ENCODE results near the gene GTF2A1L. TPM values are rescaled to one million over a fixed set of nuclear protein-coding genes. Genes with fewer than 3 reads are reported as not detected.
"Not testable (repeated sequence)": the region's sequence is repeated elsewhere in the genome, so short reads cannot be mapped to it uniquely, and the experiment has no call there.

GTF2A1L gene
- total RNA-seq, 4 donors from 2014 or later, result 0.67 to 4.2 TPM; not detected in 2

- Histone ChIP-seq H3K36me3 (no peaks in the 10 kb centered on the region), H3K4me3 (replicated peaks in 1 of 3) (no peak overlapping the region), H3K4me1 (no peaks in the 10 kb centered on the region), H3K27me3 (no peaks in the 10 kb centered on the region), H3K27ac (no peak overlapping the region), H3K9me3 (no peaks in the 10 kb centered on the region)
- DNase-seq, result no peak
- TF ChIP-seq POLR2A (IDR thresholded peaks at IDR 0.05), result no peak
- TF ChIP-seq CTCF (IDR thresholded peaks at IDR 0.05), result no peak
- intact Hi-C loops (cut with DNase I), result no loop called here
- WGBS, 2 donors, result 97 to 98% methylated on average over 2 of the region's 2 CpGs
These were observed 25.6 kb upstream of the GTF2A1L start for GRCh38 chr2:48592067-48592466.

GRCh38 chr2:48596751-48597150 is 20.9 kb upstream of the GTF2A1L start:
- 95 to 99% methylated on average over 7 of the region's 7 CpGs for WGBS, 2 donors
- H3K36me3 ChIP-seq; intact Hi-C loops (cut with DNase I); H3K27ac ChIP-seq; H3K4me3 ChIP-seq (replicated peaks in 1 of 3); H3K27me3 ChIP-seq; DNase-seq; H3K4me1 ChIP-seq; H3K9me3 ChIP-seq: not testable (repeated sequence)

- Histone ChIP-seq H3K27me3 (no peaks in the 10 kb centered on the region), H3K27ac (no peak overlapping the region), H3K4me3 (replicated peaks in 1 of 3) (no peak overlapping the region), H3K9me3 (no peaks in the 10 kb centered on the region), H3K4me1 (no peaks in the 10 kb centered on the region), H3K36me3 (no peaks in the 10 kb centered on the region)
- no peak for TF ChIP-seq POLR2A (IDR thresholded peaks at IDR 0.05)
- TF ChIP-seq CTCF (IDR thresholded peaks at IDR 0.05), result no peak
- intact Hi-C loops (cut with DNase I), result no loop called here
- no peak for DNase-seq
- 87 to 95% methylated on average over 2 of the region's 2 CpGs for WGBS, 2 donors
These were observed 20.2 kb upstream of the GTF2A1L start for GRCh38 chr2:48597492-48597891.

- TF ChIP-seq POLR2A (IDR thresholded peaks at IDR 0.05) (no peak), CTCF (IDR thresholded peaks at IDR 0.05) (peak; percentile 47 to 75 (median 58))
- Histone ChIP-seq H3K36me3 (no peaks in the 10 kb centered on the region), H3K27me3 (no peaks in the 10 kb centered on the region), H3K4me3 (replicated peaks in 1 of 3) (no peak overlapping the region), H3K9me3 (no peaks in the 10 kb centered on the region), H3K27ac (no peak overlapping the region), H3K4me1 (no peaks in the 10 kb centered on the region)
- 35 to 38% methylated on average over 4 of the region's 4 CpGs for WGBS, 2 donors
- intact Hi-C loops (cut with DNase I), result loop anchor here (10.0 kb wide), 1 partner anchor 124 kb away; no protein-coding TSS in a partner anchor
- DNase-seq, result no peak
These were observed 17.3 kb upstream of the GTF2A1L start for GRCh38 chr2:48600204-48600813.

- WGBS, 2 donors, result 76 to 77% methylated on average over 3 of the region's 3 CpGs
- no peak for DNase-seq
- Histone ChIP-seq H3K36me3 (no peaks in the 10 kb centered on the region), H3K4me3 (replicated peaks in 1 of 3) (no peak overlapping the region), H3K4me1 (no peaks in the 10 kb centered on the region), H3K27me3 (no peaks in the 10 kb centered on the region), H3K27ac (no peak overlapping the region), H3K9me3 (no peaks in the 10 kb centered on the region)
- intact Hi-C loops (cut with DNase I), result loop anchor here (10.0 kb wide), 1 partner anchor 124 kb away; no protein-coding TSS in a partner anchor
- TF ChIP-seq POLR2A (IDR thresholded peaks at IDR 0.05), result no peak
- TF ChIP-seq CTCF (IDR thresholded peaks at IDR 0.05), result no peak
These were observed 16.7 kb upstream of the GTF2A1L start for GRCh38 chr2:48600917-48601316.

All from thyroid gland (tissue), 4 donors.